Kidney capillary endothelial cell (primary cell): Measurements from ENCODE around the gene SKAP2.
A peak's percentile ranks its signal among the peaks of the same experiment; 100 is the strongest.

ENCODE experiments used
- DNase-seq: peaks from one replicate; pipeline ENCODE4 v3.0.0-alpha.2; 2018; ENCODE audit warnings: low spot score

The SKAP2 gene

DNA sequence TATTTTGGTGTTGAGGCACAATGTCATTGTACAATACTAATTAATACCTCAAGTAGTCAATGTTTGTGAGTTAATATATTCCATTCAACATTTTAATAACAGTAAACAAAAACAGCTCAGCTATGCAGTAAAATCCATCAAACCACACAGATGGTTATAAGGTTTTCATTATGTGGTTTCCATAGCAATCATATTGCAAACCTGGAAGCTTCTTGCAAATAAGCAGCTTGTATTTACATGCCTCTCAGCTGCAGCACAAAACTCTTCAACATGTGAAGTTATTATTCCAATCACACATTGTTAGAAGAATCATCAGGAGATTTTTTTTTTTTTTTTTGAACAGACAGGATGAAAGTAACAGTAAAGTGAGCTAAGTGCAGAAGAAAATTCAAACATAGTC, 170.2 kb downstream of the SKAP2 start:
- DNase-seq, result no peak

DNA sequence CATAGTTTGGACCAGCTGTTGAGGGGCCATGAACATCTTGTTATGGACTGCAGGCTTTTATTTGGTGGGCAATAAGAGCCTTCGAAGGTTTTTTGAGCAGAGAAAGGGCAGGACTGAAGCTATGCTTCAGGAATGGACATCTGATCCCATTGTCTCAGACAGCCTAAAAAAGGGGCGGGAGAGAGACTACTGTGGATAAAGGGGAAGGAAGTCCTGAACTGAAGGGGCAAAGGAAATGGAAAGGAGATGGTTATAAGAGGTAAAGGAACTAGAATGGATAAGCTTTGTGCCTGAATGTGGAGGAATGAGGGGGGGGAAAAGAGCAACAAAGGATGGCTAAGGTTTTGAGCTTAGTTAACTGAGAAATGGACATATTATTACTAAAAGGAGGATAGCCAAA, 172.5 kb downstream of the SKAP2 start:
- no peak for DNase-seq

DNA sequence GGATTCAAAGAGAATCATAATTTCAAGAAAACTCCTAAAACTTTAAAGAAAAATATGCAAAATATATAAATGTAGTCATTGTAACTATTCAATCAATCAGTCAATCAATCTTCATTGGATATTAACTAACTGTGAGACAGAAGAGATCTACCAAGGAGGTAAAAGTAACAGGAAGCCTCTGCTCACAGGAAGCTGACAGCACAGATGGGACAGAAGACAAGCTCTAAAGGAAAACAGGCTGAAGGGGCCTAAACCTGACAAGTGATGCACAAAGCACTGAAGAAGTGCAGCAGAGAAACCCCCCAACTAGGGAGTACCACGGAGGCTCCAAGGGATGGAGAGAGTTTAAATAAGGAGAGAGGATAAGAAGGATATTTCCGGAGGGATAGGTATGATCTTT, 173.0 kb downstream of the SKAP2 start:
- no peak for DNase-seq

DNA sequence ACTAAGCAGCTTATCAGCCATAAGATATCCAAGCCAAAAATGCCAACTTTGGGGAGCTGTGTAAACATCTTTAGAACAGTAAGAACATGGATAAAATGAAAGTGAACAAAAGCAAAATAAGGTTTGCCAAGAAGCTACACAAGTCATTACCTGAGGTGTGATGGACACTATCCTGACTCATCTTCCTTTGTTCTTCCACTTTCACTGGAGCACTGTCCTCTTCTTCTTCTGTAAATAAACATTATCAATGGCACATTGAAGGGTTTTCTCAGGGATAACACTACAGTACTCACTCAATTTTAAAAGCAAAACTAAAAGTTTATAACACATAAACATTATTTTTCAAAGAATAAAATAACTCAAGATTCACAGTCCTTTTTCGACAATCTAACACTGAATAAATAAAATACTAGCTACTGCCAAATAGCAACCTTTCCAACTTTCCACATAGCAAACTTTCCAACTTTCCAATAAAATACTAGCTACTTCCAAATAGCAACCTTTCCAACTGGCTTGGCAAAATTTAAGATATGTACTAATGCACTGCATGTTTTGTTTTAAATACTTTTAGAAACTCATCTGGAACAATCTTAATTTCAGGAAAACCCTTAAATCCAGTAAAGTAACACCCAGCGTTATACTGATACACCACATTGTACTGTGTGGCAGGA, 174.1 kb downstream of the SKAP2 start:
- no peak for DNase-seq

DNA sequence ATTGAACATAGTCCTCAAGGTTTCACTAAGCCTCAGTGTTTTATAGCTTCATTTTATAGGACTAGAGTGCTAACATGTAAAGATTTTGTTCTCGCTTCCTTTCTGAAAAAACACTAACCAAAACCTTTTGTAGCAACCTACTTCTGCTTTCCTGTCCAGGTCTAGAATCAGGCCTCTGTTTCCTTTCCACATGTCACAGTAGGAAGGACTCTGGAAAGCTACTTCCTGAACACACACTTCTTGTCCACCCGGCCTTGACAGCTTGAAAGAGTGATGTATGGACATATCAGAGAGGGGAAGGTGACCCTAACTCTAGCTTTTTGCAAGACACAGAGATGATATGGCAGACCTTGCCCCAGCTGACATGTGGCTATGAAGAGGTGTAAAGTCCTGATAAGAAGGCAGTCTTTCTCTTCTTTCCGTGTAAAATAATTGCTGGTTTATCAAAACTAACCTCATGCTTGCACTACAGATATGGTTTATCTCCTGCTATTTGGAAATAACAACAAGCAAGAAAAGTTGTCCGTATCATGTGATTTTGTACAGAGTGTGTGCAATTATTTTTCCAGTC, 175.4 kb downstream of the SKAP2 start:
- peak; percentile 67 for DNase-seq

DNA sequence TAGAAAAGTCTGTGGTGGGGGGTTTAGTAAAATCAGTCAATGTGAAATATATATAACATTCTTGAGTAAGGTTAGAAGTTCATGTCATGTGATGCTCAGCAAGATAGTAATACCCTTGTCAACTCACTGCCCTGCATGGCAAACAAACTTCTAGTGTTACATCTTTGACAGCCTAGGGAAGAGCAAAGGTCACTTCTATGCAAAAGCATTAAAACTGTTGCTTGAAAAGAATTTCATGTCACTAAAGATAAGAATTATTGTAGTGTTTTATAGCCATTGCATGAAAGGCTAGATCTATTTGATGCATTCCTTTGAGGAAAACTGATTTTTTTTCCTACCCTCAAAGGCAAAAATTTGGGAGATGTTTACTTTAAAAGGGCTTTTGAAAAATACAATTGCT, 176.0 kb downstream of the SKAP2 start:
- DNase-seq, result no peak

DNA sequence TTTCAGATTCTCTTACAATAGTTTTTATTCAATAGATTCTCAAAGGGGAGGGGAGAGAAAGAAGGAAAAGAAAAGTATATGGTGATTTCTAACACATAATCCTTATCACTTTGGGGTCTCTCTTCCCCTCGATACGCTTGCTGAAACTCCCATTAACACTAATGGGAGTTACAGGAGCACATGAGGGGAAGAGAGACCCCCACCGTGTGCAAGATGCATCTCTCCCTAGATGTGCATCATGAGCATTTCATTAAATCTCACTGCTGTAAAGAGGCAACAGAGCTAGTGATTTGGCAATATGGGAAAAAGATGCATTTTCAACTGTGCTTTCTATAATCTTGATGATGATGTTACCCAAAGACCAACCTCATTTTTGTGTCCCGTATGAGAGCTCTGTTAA, 177.4 kb downstream of the SKAP2 start:
- DNase-seq, result no peak

DNA sequence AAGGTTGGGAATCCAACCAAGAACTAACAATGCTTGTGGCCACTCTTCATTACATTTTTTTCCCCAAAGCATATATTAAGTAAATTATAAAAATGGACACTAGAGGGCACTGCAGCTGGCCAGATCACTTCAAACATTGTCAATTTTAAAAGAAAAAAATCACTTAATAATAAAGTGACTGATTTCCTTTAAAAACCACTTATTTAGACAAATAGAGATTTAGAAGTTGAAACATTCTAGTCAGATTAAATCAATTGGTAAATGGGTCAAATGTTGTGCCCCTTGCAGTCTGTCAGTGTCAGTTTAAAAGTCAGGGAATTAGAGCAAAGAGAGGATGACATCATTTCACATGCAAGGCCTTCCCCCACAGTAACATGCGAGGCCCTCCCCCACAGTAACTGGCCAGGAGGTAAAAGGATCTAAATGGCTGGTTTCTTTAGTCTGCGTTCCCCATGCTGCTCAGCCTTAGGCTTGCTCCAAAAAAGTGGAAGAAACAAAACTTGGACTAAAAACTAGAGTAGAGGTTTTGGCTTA, 177.9 kb downstream of the SKAP2 start:
- peak; percentile 67 for DNase-seq

DNA sequence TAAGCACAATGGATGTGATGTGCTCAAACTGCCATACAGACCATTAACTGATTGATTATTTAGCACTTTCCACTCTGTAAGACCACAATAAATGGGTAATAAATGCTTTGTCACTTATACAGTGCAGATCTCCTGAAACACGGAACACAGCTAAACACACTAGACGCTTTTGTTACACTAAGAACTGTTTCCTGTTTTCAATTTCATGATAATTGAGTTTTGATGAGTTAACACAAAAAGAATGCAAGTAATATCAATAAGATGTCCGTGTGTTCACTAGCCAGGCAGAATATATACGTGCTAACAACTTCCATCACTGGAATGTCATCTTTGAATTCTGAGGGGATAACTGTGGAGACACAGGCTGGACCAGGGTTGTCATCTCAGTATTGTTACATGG, 178.8 kb downstream of the SKAP2 start:
- peak; percentile 68 for DNase-seq

DNA sequence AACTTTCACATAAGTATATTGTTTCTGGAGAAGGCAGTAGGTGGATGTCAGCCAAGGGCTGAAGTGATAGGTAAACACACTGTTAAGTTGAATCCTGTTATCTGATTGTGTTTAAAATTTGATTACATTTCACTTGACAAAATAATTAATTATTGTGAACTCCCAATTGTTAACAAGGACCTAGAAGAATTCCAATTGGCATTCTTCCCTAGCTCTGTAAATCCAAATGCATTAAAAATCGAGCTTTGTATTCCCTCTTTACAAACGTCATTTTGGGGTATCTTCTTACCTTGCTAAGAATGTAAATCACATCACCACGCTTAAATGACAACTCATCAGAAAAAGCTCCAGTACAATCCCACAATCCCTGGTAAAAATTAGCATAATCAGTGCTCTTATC, 179.9 kb downstream of the SKAP2 start:
- no peak for DNase-seq

DNA sequence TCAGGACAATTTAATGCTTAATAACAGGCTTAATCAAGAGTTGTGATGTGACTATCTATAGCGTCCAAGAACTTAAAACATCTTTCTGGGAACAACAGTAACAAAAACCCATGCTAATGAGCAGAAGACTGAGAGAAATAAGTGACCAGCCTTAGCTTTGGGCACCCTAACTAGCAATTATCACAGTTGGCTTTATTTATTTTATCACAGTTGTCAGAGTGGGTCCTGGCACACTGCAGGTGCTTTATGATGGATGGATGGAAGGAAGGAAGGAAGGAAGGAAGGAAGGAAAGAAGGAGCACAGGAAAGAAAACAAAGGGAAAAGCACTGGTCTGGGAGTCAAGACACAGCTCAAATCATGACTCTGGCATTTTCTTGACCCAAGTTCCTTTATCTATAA, 181.1 kb downstream of the SKAP2 start:
- DNase-seq, result no peak

DNA sequence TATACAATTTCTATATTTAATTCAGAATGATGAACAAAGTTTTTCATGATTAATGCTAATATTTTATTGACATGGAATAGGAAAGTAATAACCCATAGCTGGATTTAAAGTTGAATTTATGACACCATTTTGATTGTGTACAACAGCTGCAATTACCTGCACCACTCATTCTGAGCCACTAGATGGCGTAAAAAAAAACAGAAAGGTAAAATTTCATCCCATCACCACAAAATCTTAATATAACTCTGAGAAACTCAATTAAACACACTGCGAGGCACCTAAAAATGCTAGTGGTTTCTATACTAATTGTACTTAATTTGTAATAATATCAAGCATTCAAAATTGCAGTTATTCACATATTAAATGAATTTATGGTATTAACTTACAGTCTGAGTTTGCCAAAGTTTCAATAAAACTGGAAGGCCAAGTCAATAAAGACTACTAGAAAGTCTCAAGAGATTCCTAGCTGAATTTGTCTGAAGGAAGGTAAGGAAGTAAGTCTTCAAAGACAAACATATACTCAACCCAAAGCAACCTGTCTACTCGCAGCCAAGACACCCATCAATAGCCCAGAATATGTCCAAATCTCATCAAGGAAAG, 182.5 kb downstream of the SKAP2 start:
- DNase-seq, result peak; percentile 54

DNA sequence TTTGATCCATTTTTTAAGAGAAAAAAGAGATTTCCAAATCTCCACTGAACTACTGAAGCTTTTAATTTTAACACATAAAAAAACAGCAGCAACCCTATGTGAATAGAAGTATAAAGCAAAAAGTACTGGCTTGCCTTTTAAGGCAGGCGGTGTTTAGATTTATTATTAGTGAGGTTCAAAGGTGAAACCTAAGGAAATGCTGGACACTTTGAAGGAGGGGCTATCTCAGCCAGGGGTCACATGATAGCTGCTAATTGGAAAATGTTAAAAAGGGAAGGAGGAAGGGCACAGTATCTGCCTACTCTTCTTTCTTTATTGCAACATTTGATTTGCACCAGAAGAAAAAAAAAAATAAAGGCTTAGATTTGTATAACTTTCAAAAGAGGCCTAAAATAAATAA, 183.8 kb downstream of the SKAP2 start:
- DNase-seq, result no peak

DNA sequence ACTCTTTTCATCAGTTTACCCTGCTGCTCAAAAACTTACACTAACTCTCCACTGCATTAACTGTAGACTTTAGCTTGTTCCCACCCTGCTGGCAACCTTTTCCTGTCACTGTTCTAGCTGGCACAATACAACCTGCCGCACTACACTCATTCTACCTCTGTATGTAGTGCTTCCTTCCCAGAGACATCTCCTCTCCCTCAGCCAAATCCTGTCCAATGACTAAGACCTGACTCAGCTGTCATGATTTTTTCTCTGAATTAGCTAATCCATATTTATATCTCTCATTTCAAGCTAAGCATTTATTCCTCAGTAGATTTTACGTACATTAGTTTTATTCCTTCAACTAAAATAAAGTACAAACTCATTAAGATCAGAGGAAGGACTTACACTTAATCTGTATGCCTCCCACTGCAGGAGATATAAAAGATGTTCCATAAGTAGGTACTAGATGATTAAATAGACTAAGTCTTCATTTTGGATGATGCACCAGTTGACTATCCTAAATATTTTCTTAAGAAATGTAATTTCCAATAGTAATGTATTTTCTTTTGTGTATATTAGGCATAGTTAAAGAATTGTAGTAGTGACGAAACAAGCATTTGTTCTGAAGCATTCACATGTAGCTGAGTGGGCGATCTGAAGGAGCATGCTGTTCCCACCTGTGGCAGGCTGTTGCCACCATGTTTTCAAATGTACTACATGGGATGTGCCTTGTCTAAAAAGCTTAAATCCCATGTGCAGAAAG, 189.1 kb downstream of the SKAP2 start:
- peak; percentile 79 for DNase-seq

DNA sequence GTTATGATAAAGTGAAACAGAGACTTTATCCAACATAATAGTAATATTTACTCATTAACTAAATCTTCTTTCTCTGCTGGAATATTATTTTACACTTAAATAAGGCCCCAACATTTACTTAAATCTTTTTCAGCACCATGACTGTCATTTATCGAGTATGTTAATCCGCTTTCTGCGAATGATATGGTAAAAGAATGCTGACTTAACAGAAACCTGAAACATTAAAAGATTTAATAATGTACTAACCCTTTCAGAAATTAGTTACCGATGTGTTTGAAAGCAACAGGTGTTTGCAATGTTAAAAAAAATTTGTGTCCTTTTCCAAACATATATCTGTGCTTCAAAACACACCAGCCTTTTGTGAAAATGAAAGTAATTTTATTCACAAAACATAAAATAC, 190.5 kb downstream of the SKAP2 start:
- no peak for DNase-seq

DNA sequence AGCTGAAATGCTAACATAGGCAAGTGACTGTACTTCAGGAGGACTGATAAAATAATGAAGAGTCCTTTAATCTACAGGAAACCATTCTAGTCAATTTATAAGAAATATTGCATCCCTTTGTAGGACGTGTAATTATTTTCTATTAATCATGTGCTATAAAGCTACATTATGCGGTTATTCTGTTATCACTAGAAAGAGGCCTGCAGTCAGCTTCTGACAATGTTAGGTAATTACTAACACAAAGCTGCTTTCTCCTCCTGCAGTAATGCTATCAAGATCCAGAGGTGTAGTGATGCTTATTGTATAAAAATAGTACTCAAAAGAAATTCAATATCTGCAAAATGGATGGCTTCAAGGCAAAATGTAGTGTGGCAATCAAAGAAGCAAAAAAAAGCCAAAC, 191.1 kb downstream of the SKAP2 start:
- no peak for DNase-seq

DNA sequence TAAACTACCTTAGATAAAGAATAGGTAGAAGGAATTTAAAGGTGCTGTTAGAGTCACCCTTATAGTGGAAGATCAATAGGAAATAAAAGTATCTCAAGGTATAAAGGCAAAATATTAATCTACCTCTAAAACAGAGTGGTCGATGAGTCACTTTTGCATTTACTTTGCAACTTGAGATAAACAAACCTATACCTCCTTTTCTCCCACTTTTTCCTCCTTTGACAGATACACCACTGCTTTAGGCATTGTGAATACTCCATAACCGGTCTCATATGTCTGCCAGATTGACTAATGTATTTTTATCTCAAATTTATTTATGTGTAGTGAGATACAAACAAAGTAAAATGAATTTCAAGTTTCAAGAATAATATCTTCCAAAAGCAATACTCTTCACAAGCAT, 193.5 kb downstream of the SKAP2 start:
- no peak for DNase-seq

DNA sequence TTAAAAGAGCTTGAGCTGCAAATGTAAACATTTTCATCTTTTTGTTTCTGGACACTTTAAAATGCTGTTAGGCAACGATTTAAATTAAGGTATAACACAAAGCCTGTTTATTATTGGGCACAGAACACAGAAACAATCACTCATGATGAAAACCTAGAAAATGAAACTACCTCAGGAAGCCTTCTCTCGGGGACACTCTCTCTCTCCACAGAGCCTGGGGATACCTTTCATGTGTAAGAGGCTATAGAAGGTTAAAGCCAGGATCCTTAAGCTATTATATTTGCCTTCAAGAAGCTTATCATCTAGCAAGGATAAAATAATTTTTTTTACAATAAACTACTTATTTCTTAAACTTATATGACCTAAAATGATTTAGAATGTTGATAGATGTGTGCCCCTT, 194.1 kb downstream of the SKAP2 start:
- no peak for DNase-seq

DNA sequence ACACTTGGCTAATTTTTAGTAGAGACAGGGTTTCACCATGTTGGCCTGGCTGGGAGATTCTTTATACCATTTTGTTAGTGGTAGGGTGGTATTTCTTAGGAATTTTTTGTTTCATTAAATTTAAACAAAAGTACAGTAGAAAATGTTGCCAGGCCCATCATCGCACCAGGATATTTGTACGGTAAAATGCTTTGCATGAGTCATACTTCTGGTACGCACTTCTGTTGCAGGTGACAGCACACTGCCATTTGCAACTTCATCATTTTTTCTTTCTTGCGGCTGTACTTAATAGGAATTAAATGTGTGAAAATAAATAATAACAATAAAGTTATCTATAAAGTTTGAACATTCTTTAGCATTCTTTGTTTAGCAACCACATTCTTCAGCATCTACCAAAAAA, 195.6 kb downstream of the SKAP2 start:
- DNase-seq, result no peak

DNA sequence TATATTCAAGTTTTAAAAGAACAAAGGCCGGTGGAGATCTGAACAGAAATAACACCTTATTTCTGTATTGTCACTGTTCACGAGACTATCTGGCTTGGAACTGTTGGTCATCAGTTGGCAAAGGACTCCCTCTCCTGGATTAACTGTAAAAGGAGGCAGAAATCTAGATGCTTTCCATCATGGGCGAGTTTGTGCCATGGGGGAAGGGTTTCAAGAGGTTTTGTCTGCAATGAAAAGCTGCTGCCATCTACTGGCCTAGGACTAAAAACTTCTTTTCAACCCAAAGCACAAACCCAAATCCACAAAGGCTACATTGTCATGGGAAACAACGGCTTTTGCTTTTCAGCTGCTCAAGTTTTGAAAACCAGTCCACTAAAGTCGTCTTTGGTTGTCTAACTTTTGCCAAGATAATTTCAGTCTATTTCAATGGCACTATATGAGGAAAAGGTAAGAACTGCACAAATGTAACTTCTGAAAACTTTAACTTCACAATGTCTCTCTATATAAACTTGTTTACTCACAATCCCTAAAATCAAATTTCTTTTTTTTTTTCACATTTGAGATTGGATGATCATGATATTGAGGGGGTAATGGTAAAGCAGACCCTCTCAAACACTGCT, 196.8 kb downstream of the SKAP2 start:
- peak; percentile 95 for DNase-seq

DNA sequence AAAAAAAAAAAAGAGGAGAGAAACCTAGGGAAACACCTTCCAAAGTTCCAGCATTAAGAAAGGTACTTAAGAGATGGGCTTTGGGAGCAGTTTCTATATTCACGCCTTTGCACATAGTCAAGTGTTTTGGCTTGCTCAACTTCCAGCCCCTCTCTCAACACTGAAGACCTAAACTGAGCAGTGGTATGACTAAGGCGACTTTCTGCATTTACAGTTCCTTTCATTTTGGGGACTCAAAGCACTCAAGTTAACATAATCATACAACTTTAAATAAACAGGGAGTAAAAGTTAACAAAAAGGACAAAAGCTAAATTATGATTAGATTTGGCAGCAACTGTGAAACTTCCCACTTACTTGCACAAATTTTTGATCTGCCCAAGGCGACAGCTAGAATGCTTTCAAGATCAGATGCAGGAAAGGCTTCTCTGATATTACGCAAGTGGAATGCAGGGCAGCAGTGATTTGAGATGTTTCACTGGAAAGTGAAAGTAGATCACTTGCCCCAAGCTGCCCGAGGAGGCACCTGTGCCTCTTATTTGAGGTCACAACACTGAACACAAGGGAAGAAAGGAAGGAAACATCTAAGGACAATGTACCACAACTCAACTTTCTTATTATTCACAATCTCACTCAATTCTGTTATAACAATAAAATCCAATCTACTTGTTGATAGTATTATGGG, 199.5 kb downstream of the SKAP2 start:
- no peak for DNase-seq

DNA sequence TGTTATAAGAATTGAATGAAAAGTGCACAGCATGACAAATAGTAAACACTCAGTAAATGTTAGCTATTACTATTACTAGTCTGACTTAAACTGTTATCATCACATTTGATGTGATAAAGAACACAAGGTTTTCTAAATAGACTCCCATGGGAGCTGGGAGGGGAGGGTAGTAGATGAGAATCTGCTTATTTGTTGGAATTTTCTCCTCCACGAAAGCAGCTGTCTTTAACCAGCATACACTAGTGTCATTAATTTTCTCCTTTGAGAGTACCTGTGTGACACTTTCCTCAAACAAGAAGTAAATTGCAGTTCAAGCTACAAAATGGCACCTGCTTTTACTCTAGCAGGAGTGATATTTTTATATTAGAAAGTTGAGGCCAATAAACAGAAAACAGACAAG, 200.1 kb downstream of the SKAP2 start:
- no peak for DNase-seq
